WTC11 (cell line): ENCODE measurements around the gene LIMS1. TPM values are rescaled to one million over a fixed set of nuclear protein-coding genes. Genes with fewer than 3 reads are reported as not detected.

ENCODE experiments used
- ATAC-seq: fragments of 200-7000 bp; cut with Tn5 transposase; 2 replicates; pipeline ENCODE4 v1.10.0; 2021; ENCODE audit warnings: mild to moderate bottlenecking, moderate library complexity
- CTCF ChIA-PET: fragments of 300-600 bp; sonication (Branson Sonifier 250); formaldehyde crosslinking; loops from one replicate; lab custom pipeline; 2021; ENCODE audit warnings: antibody characterized with exemption; lab: Charles Lee
- POLR2A ChIA-PET: fragments of 350-600 bp; sonication (Branson Sonifier 250); formaldehyde crosslinking; loops from one replicate; lab custom pipeline; 2021; ENCODE audit warnings: antibody characterized with exemption; lab: Charles Lee
- DNase-seq: peaks from one replicate; pipeline ENCODE4 v3.0.0; 2021; ENCODE audit warnings: low spot score
- H3K27ac Mint-ChIP-seq: 2 replicates; pipeline ENCODE4 v1.8.0; 2021; ENCODE audit warnings: mixed read lengths
- H3K27me3 Mint-ChIP-seq: 2 replicates; pipeline ENCODE4 v1.8.0; 2021; ENCODE audit warnings: low read depth, mild to moderate bottlenecking, moderate library complexity, mixed read lengths
- H3K36me3 Mint-ChIP-seq: 2 replicates; pipeline ENCODE4 v1.8.0; 2021; ENCODE audit warnings: mixed read lengths
- H3K4me1 Mint-ChIP-seq: 2 replicates; pipeline ENCODE4 v1.8.0; 2022; ENCODE audit warnings: mixed read lengths
- H3K4me3 Mint-ChIP-seq: 2 replicates; pipeline ENCODE4 v1.8.0; 2021; ENCODE audit warnings: mild to moderate bottlenecking, moderate library complexity, mixed read lengths
- H3K9me3 Mint-ChIP-seq: 2 replicates; pipeline ENCODE4 v1.8.0; 2021; ENCODE audit warnings: mixed read lengths
- AFF4 ChIP-seq: sonication (generic); formaldehyde crosslinking; IDR thresholded peaks from 2 replicates; pipeline ENCODE4 v1.8.1; 2023; ENCODE audit warnings: mild to moderate bottlenecking, missing genetic modification reagents, borderline replicate concordance
- CTCF ChIP-seq: fragments of 200-600 bp; IDR thresholded peaks from 2 replicates; pipeline ENCODE4 v1.8.0; 2022; ENCODE audit warnings: antibody characterized with exemption
- E2F4 ChIP-seq: sonication (generic); formaldehyde crosslinking; IDR thresholded peaks from 2 replicates; pipeline ENCODE4 v1.8.1; 2022; ENCODE audit warnings: low read depth, mild to moderate bottlenecking, moderate library complexity, missing genetic modification reagents, borderline replicate concordance
- GRHL2 ChIP-seq: fragments of 250-450 bp; sonication (Bioruptor Pico); IDR thresholded peaks from 2 replicates; pipeline ENCODE4 v1.8.0; 2022; ENCODE audit warnings: mild to moderate bottlenecking, moderate library complexity; ENCODE audit not compliant: insufficient replicate concordance, severe bottlenecking
- HMGA2 ChIP-seq: fragments of 250-450 bp; sonication (Bioruptor Pico); IDR thresholded peaks from 2 replicates; pipeline ENCODE4 v1.4.0; 2021; ENCODE audit warnings: mild to moderate bottlenecking, moderate library complexity
- JUN ChIP-seq: sonication (generic); formaldehyde crosslinking; IDR thresholded peaks from 2 replicates; pipeline ENCODE4 v1.8.0; 2023; ENCODE audit warnings: mild to moderate bottlenecking, missing genetic modification reagents
- NFATC4 ChIP-seq: fragments of 250-450 bp; sonication (Bioruptor Pico); IDR thresholded peaks from 2 replicates; pipeline ENCODE4 v1.9.0; 2021; ENCODE audit warnings: mild to moderate bottlenecking
- NFYB ChIP-seq: sonication (generic); formaldehyde crosslinking; conservative IDR thresholded peaks from 2 replicates; pipeline ENCODE4 v1.8.0; 2022; ENCODE audit warnings: low read depth, missing genetic modification reagents
- RORB ChIP-seq: fragments of 250-450 bp; sonication (Bioruptor Pico); IDR thresholded peaks from 2 replicates; pipeline ENCODE4 v1.9.0; 2021; ENCODE audit warnings: mild to moderate bottlenecking
- TEAD1 ChIP-seq: sonication (generic); formaldehyde crosslinking; IDR thresholded peaks from 2 replicates; pipeline ENCODE4 v1.8.0; 2022; ENCODE audit warnings: mild to moderate bottlenecking, missing genetic modification reagents
- USF2 ChIP-seq: sonication (generic); formaldehyde crosslinking; IDR thresholded peaks from 2 replicates; pipeline ENCODE4 v1.8.1; 2023; ENCODE audit warnings: mild to moderate bottlenecking, missing genetic modification reagents, moderate library complexity
- ZNF138 ChIP-seq: sonication (generic); formaldehyde crosslinking; conservative IDR thresholded peaks from 2 replicates; pipeline ENCODE4 v1.8.1; 2022; ENCODE audit warnings: mild to moderate bottlenecking, moderate library complexity, missing genetic modification reagents
- ZNF263 ChIP-seq: sonication (generic); formaldehyde crosslinking; IDR thresholded peaks from 2 replicates; pipeline ENCODE4 v1.8.1; 2022; ENCODE audit warnings: low read depth, mild to moderate bottlenecking, moderate library complexity, missing genetic modification reagents
- ZNF532 ChIP-seq: fragments of 250-450 bp; sonication (Bioruptor Pico); IDR thresholded peaks from 2 replicates; pipeline ENCODE4 v1.9.0; 2021; ENCODE audit warnings: mild to moderate bottlenecking, borderline replicate concordance
- total RNA-seq: library from RNA; stranded (reverse); gene quantifications from 3 replicates; pipeline ENCODE4 v1.2.3, GENCODE V29; 2021

The LIMS1 gene
- total RNA-seq, 1 experiment from 2014 or later: 50.6 TPM

GRCh38 chr2:108586116-108586515 is 51.8 kb downstream of the LIMS1 start:
- TF ChIP-seq E2F4 (CRISPR knock-in tag) (no peak), AFF4 (CRISPR knock-in tag) (no peak), ZNF138 (CRISPR knock-in tag) (no peak), RORB (no peak), USF2 (CRISPR knock-in tag) (no peak), GRHL2 (no peak), HMGA2 (CRISPR knock-in tag) (no peak), JUN (CRISPR knock-in tag) (no peak), CTCF (no peak), NFATC4 (CRISPR knock-in tag) (no peak), TEAD1 (CRISPR knock-in tag) (no peak), NFYB (CRISPR knock-in tag) (no peak), ZNF263 (CRISPR knock-in tag) (no peak), ZNF532 (CRISPR knock-in tag) (no peak)
- Mint-ChIP-seq H3K27me3 (no peaks in the 10 kb centered on the region), H3K27ac (no peak overlapping the region), H3K4me1 (peaks cover 20% of the 10 kb centered on the region), H3K9me3 (peaks cover 4% of the 10 kb centered on the region), H3K36me3 (no peaks in the 10 kb centered on the region), H3K4me3 (no peak overlapping the region)
- ChIA-PET CTCF (interaction anchor here (1.3 to 5.7 kb wide), 2 partner anchors 9 to 51 kb away, joined by 3 to 42 read pairs; no protein-coding TSS in a partner anchor), POLR2A (interaction anchor here (0.6 to 1.4 kb wide), 2 partner anchors 12 to 446 kb away, joined by 3 to 4 read pairs; no protein-coding TSS in a partner anchor)
- no peak for ATAC-seq
- no peak for DNase-seq
